Uterus (tissue), 4 donors: Measurements from ENCODE around the gene TIA1. TPM values are rescaled to one million over a fixed set of nuclear protein-coding genes. Genes with fewer than 3 reads are reported as not detected.
A peak's percentile ranks its signal among the peaks of the same experiment; 100 is the strongest.

Source experiments
- DNase-seq, 2 donors: peaks; one replicate each; pipeline ENCODE4 v3.0.0-alpha.2; 2019 to 2020
- H3K27ac ChIP-seq, 2 donors: fragments of 200-600 bp; sonication (generic); 1 replicate in 1 of 2; 2 replicates in 1 of 2; pipeline ENCODE4 v1.5.1; 2016 to 2018
- H3K27me3 ChIP-seq, 2 donors: fragments of 200-600 bp; sonication (generic); one replicate each; pipeline ENCODE4 v1.5.1; 2018 to 2019; ENCODE audit warnings: control low read depth in 1 of 2
- H3K36me3 ChIP-seq, 2 donors: fragments of 200-600 bp; sonication (generic); one replicate each; pipeline ENCODE4 v1.5.1; 2019; ENCODE audit warnings: control low read depth in 1 of 2
- H3K4me1 ChIP-seq, 2 donors: fragments of 200-600 bp; sonication (generic); one replicate each; pipeline ENCODE4 v1.5.1; 2018 to 2019; ENCODE audit warnings: control low read depth in 1 of 2
- H3K4me3 ChIP-seq, 2 donors: fragments of 200-600 bp; sonication (generic); 1 replicate in 1 of 2; 2 replicates in 1 of 2; pipeline ENCODE4 v1.5.1; 2018 to 2019; ENCODE audit warnings: mild to moderate bottlenecking in 1 of 2
- H3K9me3 ChIP-seq, 2 donors: fragments of 200-600 bp; sonication (generic); one replicate each; pipeline ENCODE4 v1.5.1; 2019; ENCODE audit warnings: control low read depth in 1 of 2
- POLR2A ChIP-seq, 2 donors: fragments of 450-650 bp; IDR thresholded peaks; one replicate each; pipeline ENCODE4 v1.6.1; 2016; ENCODE audit warnings: antibody characterized with exemption in 2 of 2, mild to moderate bottlenecking in 1 of 2, moderate library complexity in 1 of 2
- intact Hi-C: fragments of 100-400 bp; cut with DNase I; formaldehyde crosslinking; loops from one replicate; pipeline ENCODE4 v1.15.1; 2023; ENCODE audit warnings: low total_unique reads
- total RNA-seq, 4 donors: library from RNA; depleted of rRNA in 3 of 4; stranded (reverse); fragments of >200 nt in 3 of 4; gene quantifications; one replicate each; pipeline versions ENCODE4 v1.1.0 to v1.2.4, GENCODE V29; 2014 to 2023
- TF ChIP-seq, protein P1 (sequence below), 4 experiments: fragments of 200-600 bp in 2 of 4; fragments of 450-650 bp in 2 of 4; sonication (generic) in 2 of 4; IDR thresholded peaks; one replicate each; pipeline ENCODE4 v1.5.1; 2016 to 2019; ENCODE audit warnings: antibody characterized with exemption in 4 of 4, mild to moderate bottlenecking in 2 of 4, moderate library complexity in 1 of 4
- donor health status: DM: yes; HTN: yes; CAD: no.

TIA1 gene
- total RNA-seq, 4 donors from 2014 or later, result 86.8 to 514 (median 151) TPM

DNA sequence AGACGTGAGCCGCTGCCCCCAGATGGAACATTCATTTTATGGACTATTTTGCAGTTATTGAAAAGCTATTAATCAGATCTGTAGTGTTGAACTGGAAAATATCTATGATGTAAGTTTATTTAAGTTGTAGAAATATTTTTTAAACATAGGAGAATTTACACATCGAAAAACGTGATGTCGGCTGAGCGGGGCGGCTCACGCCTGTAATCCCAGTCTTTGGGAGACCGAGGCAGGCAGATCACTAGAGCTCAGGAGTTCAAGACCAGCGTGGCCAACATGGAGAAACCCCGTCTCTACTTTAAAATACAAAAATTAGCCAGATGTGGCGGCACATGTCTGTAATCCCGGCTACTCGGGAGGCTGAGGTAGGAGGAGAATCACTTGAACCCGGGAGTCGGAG is 2.0 kb upstream of the TIA1 start:
- Histone ChIP-seq H3K27ac (no peak overlapping the region), H3K4me3 (no peak overlapping the region), H3K4me1 (no peaks in the 10 kb centered on the region), H3K36me3 (no peaks in the 10 kb centered on the region), H3K9me3 (no peaks in the 10 kb centered on the region), H3K27me3 (no peaks in the 10 kb centered on the region)
- DNase-seq, result no peak
- TF ChIP-seq, protein P1, sequence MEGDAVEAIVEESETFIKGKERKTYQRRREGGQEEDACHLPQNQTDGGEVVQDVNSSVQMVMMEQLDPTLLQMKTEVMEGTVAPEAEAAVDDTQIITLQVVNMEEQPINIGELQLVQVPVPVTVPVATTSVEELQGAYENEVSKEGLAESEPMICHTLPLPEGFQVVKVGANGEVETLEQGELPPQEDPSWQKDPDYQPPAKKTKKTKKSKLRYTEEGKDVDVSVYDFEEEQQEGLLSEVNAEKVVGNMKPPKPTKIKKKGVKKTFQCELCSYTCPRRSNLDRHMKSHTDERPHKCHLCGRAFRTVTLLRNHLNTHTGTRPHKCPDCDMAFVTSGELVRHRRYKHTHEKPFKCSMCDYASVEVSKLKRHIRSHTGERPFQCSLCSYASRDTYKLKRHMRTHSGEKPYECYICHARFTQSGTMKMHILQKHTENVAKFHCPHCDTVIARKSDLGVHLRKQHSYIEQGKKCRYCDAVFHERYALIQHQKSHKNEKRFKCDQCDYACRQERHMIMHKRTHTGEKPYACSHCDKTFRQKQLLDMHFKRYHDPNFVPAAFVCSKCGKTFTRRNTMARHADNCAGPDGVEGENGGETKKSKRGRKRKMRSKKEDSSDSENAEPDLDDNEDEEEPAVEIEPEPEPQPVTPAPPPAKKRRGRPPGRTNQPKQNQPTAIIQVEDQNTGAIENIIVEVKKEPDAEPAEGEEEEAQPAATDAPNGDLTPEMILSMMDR (IDR thresholded peaks at IDR 0.05), result no peak
- TF ChIP-seq POLR2A (IDR thresholded peaks at IDR 0.05), result no peak
- intact Hi-C loops, result no loop called here

DNA sequence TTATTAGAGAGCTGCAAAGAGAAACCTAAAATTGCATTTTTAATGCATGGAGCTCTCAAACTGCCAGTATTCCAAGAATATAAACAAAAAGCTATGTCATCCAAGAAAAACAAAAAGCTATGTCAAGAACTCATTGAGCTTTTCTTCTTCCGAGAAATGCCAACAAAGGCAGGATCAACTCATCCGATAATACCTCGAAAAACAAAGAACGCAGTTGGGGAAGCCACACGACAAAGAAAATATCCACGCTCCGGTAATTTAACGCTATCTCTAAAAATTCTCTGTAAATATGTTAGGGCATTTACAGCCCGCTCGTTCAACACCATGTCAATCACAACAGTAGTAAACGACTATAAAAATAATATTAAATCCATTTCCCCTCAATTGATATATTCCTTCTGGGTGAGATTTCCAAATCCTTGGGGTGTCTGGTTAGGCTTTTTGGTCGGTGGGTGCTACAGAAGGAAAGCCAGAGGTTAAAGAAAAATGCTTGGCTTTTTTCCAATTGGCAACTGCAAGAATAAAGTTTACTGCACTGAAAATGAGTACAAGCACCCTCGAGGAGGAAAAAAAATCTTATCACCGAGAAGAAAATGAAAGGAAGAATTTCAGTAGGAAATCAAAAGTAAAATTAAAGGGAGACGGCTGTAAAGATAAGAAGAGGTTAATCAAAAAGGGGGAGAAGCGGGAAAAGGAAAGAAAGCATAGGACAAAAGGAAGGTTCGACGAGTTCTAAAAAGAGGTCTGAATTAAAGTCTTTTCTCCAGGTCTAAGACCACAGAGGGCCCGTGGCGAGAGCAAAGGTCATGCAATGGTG is 856 bp downstream of the TIA1 start:
- Histone ChIP-seq H3K27me3 (no peaks in the 10 kb centered on the region), H3K36me3 (no peaks in the 10 kb centered on the region), H3K9me3 (no peaks in the 10 kb centered on the region), H3K27ac (peak overlapping the region; percentile 98 to 99), H3K4me1 (no peaks in the 10 kb centered on the region), H3K4me3 (peak overlapping the region; percentile 79 to 96)
- no peak for DNase-seq
- TF ChIP-seq, protein P1 (IDR thresholded peaks at IDR 0.05), result no peak
- no peak for TF ChIP-seq POLR2A (IDR thresholded peaks at IDR 0.05)
- intact Hi-C loops, result loop anchor here (5.0 kb wide), 1 partner anchor 55 kb away; the partner anchor contains the start of gene C2orf42

DNA sequence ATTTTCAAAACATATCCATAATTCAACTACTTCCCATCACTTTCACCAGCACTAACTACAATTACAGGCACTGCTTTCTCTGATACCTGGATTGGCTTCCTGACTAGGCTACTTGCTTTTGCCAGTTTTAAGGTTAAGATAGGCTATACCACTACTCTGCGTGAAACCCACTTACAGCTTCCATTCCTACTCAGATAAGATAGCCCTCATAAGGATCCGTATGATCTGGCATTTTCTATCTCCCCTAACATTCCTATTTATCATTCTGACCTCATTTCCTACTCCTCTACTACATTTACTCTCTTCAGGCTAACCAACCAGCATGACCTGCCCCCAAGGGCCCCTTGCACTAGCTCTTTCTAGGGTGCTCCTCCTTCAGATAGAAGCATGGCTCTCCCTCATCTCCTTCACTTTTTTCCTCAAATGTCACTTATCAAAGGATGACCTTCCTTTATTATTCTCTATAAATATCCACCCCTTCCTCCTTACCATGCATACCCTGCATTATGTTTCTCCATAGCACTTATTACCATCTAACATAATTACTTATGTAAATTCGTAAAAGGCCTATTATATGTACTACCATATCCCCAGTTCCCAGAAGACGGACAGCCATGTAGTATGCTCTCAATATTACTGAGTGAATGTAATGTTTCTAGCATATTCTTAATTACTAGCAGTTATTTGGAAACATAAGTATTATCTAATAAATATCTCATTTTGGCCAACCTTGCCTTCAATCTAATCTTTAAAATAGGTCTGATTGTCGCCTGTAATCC is 4.4 kb downstream of the TIA1 start:
- Histone ChIP-seq H3K4me3 (no peak overlapping the region), H3K9me3 (no peaks in the 10 kb centered on the region), H3K27me3 (no peaks in the 10 kb centered on the region), H3K36me3 (no peaks in the 10 kb centered on the region), H3K27ac (no peak overlapping the region), H3K4me1 (no peaks in the 10 kb centered on the region)
- intact Hi-C loops, result no loop called here
- no peak for TF ChIP-seq POLR2A (IDR thresholded peaks at IDR 0.05)
- TF ChIP-seq, protein P1 (IDR thresholded peaks at IDR 0.05), result no peak
- no peak for DNase-seq

DNA sequence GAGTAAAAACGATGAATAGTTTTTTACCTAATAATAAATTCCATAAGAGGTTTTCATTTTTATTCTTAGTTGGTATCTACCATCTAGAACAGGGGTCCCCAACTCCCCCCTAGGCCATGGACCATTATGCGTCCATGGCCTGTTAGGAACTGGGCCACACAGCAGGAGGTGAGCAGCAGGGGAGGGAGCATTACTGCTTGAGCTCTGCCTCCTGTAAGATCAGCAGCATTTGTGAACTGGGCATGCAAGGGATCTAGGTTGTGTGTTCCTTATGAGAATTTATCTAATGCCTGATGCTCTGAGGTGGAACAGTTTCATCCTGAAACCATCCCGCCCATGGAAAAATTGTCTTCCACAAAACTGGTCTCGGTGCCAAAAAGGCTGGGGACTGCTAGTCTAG is 5.9 kb downstream of the TIA1 start:
- no peak for DNase-seq
- Histone ChIP-seq H3K27me3 (no peaks in the 10 kb centered on the region), H3K9me3 (no peaks in the 10 kb centered on the region), H3K4me1 (no peaks in the 10 kb centered on the region), H3K36me3 (no peaks in the 10 kb centered on the region), H3K4me3 (no peak overlapping the region), H3K27ac (no peak overlapping the region)
- intact Hi-C loops, result no loop called here
- TF ChIP-seq, protein P1 (IDR thresholded peaks at IDR 0.05), result no peak
- TF ChIP-seq POLR2A (IDR thresholded peaks at IDR 0.05), result no peak

DNA sequence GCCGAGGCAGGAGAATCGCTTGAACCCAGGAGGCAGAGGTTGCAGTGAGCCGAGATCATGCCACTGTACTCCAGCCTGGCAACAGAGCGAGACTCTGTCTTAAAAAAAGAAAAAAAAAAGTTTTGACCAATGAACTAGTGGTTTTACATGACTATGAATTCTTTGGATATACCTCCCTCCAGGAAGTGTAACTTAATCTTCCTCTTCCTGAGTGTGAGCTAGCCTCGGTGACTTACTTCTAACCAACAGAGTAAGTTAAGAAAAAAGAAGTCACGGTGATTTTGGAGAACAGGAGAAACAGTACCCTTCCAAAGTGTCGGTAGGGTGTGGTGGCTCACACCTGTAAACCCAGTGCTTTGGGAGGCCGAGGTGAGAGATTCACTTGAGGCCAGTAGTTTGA is 7.1 kb downstream of the TIA1 start:
- no peak overlapping the region for H3K27ac ChIP-seq
- no peak overlapping the region for H3K4me3 ChIP-seq
- H3K36me3 ChIP-seq, result no peaks in the 10 kb centered on the region
- TF ChIP-seq POLR2A (IDR thresholded peaks at IDR 0.05), result no peak
- TF ChIP-seq, protein P1 (IDR thresholded peaks at IDR 0.05), result no peak
- no peaks in the 10 kb centered on the region for H3K9me3 ChIP-seq
- no peaks in the 10 kb centered on the region for H3K4me1 ChIP-seq
- intact Hi-C loops, result no loop called here
- no peak for DNase-seq
- no peaks in the 10 kb centered on the region for H3K27me3 ChIP-seq
